T-helper 1 cell treated with Interleukin-12 subunit alpha and Interleukin-12 subunit beta and Interleukin-4 antibody, amounts not matched to agents 30 ng/mL and 1 ng/mL, for 36 hours (primary cell): ENCODE measurements around the gene DNTT. TPM values are rescaled to one million over a fixed set of nuclear protein-coding genes. Genes with fewer than 3 reads are reported as not detected.

Experiments used
- intact Hi-C: fragments of 100-400 bp; cut with micrococcal nuclease; formaldehyde crosslinking; loops from one replicate; pipeline ENCODE4 v1.15.1; 2024
- total RNA-seq: library from RNA; stranded (reverse); gene quantifications from 2 replicates; pipeline ENCODE4 v1.2.3, GENCODE V29; 2022

The DNTT gene
- total RNA-seq, 1 donor from 2014 or later = not detected

GRCh38 chr10:96276426-96276825 is 27.8 kb upstream of the DNTT start:
- intact Hi-C loops = no loop called here

GRCh38 chr10:96276831-96277230 is 27.4 kb upstream of the DNTT start:
- intact Hi-C loops = no loop called here

GRCh38 chr10:96279191-96279641 is 25.0 kb upstream of the DNTT start:
- intact Hi-C loops = no loop called here

GRCh38 chr10:96280859-96281258 is 23.4 kb upstream of the DNTT start:
- intact Hi-C loops = no loop called here

GRCh38 chr10:96281444-96282029 is 22.7 kb upstream of the DNTT start:
- intact Hi-C loops = no loop called here

GRCh38 chr10:96283351-96283750 is 20.9 kb upstream of the DNTT start:
- intact Hi-C loops = no loop called here

GRCh38 chr10:96283756-96284155 is 20.5 kb upstream of the DNTT start:
- intact Hi-C loops = no loop called here

- intact Hi-C loops = no loop called here
Observed at GRCh38 chr10:96285331-96285752, 18.9 kb upstream of the DNTT start.

- intact Hi-C loops = no loop called here
Observed at GRCh38 chr10:96287392-96288105, 16.7 kb upstream of the DNTT start.

- intact Hi-C loops = no loop called here
Observed at GRCh38 chr10:96288151-96288621, 16.0 kb upstream of the DNTT start.

GRCh38 chr10:96289218-96289910 is 14.9 kb upstream of the DNTT start:
- intact Hi-C loops = no loop called here

GRCh38 chr10:96290368-96291133 is 13.7 kb upstream of the DNTT start:
- intact Hi-C loops = loop anchor here (10.0 kb wide), 1 partner anchor 246 kb away; the partner anchor contains the start of gene CCNJ

GRCh38 chr10:96292971-96293920 is 11.0 kb upstream of the DNTT start:
- intact Hi-C loops = loop anchor here (1.0 to 10.0 kb wide), 5 partner anchors 64 to 863 kb away; partner anchors contain the start of gene CCNJ

GRCh38 chr10:96295475-96295874 is 8.8 kb upstream of the DNTT start:
- intact Hi-C loops = loop anchor here (10.0 kb wide), 1 partner anchor 251 kb away; the partner anchor contains the start of gene CCNJ

- intact Hi-C loops = loop anchor here (10.0 kb wide), 1 partner anchor 253 kb away; the partner anchor contains the start of gene CCNJ
Observed at GRCh38 chr10:96297486-96297885, 6.7 kb upstream of the DNTT start.

- intact Hi-C loops = loop anchor here (10.0 kb wide), 1 partner anchor 254 kb away; the partner anchor contains the start of gene CCNJ
Observed at GRCh38 chr10:96298362-96298761, 5.9 kb upstream of the DNTT start.

GRCh38 chr10:96299383-96299782 is 4.9 kb upstream of the DNTT start:
- intact Hi-C loops = loop anchor here (10.0 kb wide), 1 partner anchor 255 kb away; the partner anchor contains the start of gene CCNJ

GRCh38 chr10:96301616-96302015 is 2.6 kb upstream of the DNTT start:
- intact Hi-C loops = no loop called here

- intact Hi-C loops = no loop called here
Observed at GRCh38 chr10:96305019-96305418, 785 bp downstream of the DNTT start.

- intact Hi-C loops = no loop called here
Observed at GRCh38 chr10:96306516-96306915, 2.3 kb downstream of the DNTT start.
